ENCODE results near the gene TMEM94. TPM values are rescaled to one million over a fixed set of nuclear protein-coding genes. Genes with fewer than 3 reads are reported as not detected.
"Not testable (repeated sequence)": the region's sequence is repeated elsewhere in the genome, so short reads cannot be mapped to it uniquely, and the experiment has no call there.

TMEM94 gene
- total RNA-seq, 1 experiment from 2014 or later: 24.3 TPM

DNA sequence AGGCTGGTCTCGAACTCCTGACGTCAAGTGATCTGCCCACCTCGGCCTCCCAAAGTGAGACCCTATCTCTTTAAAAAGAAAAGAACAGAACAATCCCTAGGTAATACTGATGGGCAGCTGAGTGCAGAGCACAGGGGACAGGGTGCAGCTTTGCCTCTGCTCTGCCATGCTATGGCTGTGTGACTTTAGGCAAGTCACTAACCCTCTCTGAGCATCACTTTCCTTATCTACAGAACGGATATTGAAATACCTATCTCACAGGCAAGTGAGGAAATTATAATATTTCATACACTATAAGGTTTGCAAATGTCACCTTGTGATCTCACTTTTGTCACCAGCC is 54.8 kb downstream of the TMEM94 start:
- no peak for DNase-seq (ENCODE audit: low spot score)

- no peak for DNase-seq (ENCODE audit: low spot score)
These were observed 55.5 kb downstream of the TMEM94 start for GRCh38 chr17:75511610-75512575.

DNA sequence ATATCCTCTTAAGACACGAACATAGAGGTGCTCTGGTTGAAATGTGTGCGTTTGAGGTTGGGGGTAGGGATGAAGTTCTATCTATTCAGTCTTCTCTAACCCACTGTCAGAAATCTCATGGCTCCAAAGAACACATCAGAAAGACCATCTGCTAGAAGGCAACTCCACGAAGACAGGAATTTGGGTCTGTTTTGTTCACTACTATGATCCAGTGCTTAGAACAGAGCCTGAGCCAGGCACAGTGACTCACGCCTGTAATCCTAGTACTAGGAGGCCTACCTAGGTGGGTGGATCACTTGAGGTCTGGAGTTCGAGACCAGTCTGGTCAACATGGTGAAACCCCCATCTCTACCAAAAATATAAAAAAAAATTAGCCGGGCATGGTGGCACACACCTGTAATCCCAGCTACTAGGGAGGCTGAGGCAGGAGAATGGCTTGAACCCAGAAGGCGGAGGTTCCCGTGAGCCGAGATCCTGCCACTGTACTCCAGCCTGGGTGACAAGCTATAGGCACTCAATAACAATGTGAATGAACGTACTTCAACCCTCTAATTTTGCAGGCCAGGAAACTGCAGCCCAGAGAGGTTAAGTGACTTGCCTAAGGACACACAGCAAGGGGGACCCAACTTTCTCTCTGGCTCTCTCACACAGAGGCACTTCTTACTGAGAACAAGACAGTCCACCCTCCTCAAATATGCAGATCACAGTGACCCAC is 56.6 kb downstream of the TMEM94 start:
- no peak for DNase-seq (ENCODE audit: low spot score)

GRCh38 chr17:75513641-75514000 is 57.2 kb downstream of the TMEM94 start:
- no peak for DNase-seq (ENCODE audit: low spot score)

GRCh38 chr17:75514299-75514918 is 58.0 kb downstream of the TMEM94 start:
- DNase-seq (ENCODE audit: low spot score): no peak

GRCh38 chr17:75514919-75515495 is 58.6 kb downstream of the TMEM94 start:
- no peak for DNase-seq (ENCODE audit: low spot score)

GRCh38 chr17:75515496-75516254 is 59.2 kb downstream of the TMEM94 start, which contains the start of gene CASKIN2:
CASKIN2 (minus strand) TSS chr17:75515537; CDS start chr17:75513804, 1,733 bp downstream.
- DNase-seq (ENCODE audit: low spot score): peak; percentile 91

DNA sequence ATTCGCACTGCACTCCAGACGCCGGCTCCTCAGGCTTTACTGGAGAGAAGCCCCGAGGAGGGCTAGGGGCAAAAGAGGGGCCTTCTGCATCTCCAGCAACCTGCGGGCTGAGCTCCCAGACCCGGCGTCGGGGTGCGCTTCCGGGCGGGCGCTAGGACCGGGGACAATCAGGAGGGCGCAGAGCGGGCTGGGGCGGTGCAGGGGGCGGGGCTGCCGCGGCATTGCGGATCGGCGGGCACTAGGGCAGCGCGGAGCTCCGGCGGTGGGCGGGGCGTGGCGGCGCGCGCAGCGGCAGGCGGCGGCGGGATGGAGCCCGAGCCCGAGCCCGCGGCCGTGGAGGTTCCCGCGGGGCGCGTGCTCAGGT is 59.8 kb downstream of the TMEM94 start, which contains the start of gene TSEN54:
TSS of gene TSEN54 (plus strand) at position 274 of the 364 bp plus-strand sequence. CDS start at position 307, 33 bp downstream.
- DNase-seq (ENCODE audit: low spot score): peak; percentile 87

DNA sequence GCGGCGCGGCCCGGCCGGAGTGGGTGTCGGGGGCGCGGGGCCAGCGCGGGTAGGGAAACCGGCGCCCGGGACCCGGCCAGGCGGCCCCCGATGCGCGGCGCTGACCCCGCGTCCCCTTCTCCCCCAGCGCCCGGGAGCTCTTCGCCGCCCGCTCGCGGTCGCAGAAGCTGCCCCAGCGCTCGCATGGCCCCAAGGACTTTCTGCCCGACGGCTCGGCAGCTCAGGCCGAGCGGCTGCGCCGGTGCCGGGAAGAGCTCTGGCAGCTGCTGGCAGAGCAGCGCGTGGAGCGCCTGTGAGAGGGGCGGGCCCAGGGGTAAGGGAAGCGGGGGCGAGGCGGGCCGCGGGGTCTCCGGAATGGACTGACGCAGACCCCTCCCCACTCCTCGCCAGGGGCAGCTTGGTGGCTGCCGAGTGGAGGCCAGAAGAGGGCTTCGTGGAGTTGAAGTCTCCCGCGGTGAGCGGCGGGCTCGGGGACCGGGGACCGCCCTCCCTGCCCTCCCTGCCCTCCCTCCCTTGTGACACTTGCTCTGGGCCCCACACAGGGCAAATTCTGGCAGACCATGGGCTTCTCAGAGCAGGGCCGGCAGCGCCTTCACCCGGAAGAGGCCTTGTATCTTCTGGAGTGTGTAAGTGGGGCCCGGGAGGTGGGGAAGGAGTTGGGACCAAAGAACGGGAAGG is 60.3 kb downstream of the TMEM94 start:
- DNase-seq (ENCODE audit: low spot score): no peak

DNA sequence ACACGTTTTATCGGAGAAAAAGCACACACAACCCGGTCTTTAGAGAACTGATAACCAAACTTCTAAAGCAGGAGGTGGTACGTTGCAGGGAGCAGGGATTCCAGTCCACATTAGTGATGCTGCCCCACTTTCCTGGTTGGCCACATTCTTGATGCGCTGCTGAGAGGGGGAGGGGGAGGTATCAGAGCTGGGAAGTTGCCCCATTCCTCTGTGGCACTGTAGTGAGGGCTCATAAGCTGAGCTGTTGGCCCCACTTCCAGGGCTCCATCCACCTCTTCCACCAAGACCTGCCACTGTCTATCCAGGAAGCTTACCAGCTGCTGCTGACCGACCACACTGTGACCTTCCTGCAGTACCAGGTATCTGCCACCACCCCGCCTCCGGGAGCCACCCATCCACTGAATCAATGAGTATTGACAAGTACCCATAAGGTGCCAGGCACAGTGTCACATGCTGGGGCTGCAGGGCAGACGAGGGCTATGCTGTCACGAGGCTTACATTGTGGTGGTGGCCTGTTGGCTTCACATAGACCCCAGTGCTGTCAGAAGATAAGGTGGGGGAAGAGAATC is 60.9 kb downstream of the TMEM94 start:
- DNase-seq (ENCODE audit: low spot score): no peak

- DNase-seq (ENCODE audit: low spot score): no peak
These were observed 61.8 kb downstream of the TMEM94 start for GRCh38 chr17:75518201-75518600.

- DNase-seq (ENCODE audit: low spot score): no peak
These were observed 62.6 kb downstream of the TMEM94 start for GRCh38 chr17:75518983-75519537.

DNA sequence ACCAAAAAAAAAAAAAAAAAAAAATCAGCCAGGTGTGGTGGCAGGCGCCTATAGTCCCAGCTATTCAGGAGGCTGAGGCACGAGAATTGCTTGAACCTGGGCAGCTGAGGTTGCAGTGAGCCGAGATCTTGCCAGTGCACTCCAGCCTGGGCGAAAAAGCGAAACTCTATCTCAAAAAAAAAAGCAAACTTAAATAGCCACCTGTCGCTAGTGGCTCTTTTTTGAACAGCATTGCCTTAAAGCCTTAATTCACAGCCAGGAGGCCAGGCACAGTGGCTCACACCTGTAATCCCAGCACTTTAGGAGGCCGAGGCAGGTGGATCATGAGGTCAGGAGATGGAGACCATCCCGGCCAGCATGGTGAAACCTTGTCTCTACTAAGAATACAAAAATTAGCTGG is 64.0 kb downstream of the TMEM94 start:
- not testable (repeated sequence) for DNase-seq (ENCODE audit: low spot score)

GRCh38 chr17:75521290-75521689 is 64.9 kb downstream of the TMEM94 start:
- no peak for DNase-seq (ENCODE audit: low spot score)

DNA sequence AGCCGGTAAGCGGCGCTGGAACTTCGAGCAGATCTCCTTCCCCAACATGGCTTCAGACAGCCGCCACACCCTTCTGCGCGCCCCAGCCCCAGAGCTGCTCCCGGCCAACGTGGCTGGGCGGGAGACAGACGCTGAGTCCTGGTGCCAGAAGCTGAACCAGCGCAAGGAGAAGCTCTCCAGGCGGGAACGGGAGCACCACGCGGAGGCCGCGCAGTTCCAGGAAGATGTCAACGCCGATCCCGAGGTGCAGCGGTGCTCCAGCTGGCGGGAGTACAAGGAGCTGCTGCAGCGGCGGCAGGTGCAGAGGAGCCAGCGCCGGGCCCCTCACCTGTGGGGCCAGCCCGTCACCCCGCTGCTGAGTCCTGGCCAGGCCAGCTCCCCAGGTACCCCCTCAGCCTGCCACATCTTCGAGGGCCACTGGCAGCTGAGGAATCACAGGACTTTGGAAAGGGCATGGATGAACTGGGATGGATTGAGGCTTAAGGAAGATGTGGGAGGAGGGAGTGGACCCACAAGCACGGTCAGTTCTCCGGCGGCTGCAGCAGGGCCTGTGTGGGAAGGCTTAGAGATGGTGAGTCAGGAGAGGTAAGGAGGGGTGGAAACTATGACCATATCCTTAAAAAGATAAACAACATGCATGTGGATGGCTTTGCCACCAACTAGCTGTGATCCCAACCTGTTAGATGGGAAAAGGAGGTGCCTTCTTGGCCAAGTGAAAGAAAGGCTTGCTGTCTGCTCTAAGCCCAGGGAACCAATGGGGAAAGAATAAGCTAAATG is 65.7 kb downstream of the TMEM94 start:
- no peak for DNase-seq (ENCODE audit: low spot score)

DNA sequence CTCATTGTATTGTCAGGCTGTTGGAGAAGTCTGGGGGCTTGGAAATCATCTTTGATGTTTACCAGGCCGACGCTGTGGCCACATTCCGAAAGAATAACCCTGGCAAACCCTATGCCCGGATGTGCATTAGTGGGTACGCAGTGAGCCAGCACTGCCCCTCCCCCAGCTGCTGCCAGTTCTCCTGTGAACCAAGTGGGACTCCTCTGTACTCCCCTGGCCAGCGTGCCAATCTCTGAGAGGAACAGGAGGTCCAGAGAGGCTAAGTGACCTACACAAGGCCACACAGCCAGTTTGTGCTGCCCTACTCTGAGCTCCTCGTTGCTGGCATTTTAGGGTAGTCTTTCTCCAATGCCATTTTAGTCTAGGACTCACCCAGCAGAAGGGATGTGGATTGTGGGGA is 67.2 kb downstream of the TMEM94 start:
- no peak for DNase-seq (ENCODE audit: low spot score)

DNA sequence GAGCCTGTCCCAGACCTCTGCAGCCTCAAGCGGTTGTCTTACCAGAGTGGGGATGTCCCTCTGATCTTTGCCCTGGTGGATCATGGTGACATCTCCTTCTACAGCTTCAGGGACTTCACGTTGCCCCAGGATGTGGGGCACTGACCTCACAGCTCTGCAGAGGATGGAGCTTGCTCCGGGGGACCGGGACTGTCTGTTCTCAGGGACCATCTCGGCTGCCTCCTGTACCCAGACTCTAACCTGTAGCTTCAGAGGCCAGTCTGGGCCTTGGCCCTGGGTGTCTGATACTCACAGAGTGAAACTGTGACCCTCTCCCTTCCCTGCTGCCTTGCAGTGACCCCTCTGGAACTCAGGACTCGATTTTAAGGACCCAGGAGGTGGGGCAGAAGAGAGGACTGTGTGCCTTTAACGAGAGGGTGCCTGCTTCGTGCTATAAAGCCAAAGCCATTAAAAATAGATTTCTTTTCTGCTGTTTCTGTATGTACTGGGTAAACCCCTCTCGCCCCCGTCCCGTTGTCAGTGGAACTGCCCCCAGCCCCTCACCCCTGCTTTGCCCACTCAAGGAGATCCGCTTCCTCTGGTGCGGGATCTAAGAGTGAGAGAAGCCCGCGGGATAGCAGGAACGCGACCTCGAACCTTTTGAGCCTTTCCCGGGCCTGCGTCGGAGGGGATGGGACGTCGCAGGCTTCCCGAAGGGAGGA is 68.0 kb downstream of the TMEM94 start:
- DNase-seq (ENCODE audit: low spot score): no peak

- peak; percentile 52 for DNase-seq (ENCODE audit: low spot score)
These were observed 68.8 kb downstream of the TMEM94 start, which contains the start of gene LLGL2 for GRCh38 chr17:75524970-75525805. LLGL2 (plus strand) TSS chr17:75525697; CDS start chr17:75543427, 17,730 bp downstream.
